OCI-LY1 (cell line): ENCODE measurements around the gene CDH20.

Source experiments
- H2AFZ ChIP-seq: fragments of 200-600 bp; sonication (generic), shearing (Covaris generic); 2 replicates; pipeline ENCODE4 v1.6.0; 2014; ENCODE audit warnings: antibody characterized with exemption, mild to moderate bottlenecking, low read length
- H3F3A ChIP-seq: fragments of 200-600 bp; sonication (generic), shearing (Covaris generic); 2 replicates; pipeline ENCODE4 v1.6.0; 2014; ENCODE audit warnings: mild to moderate bottlenecking, antibody characterized with exemption, low read length, moderate library complexity; ENCODE audit not compliant: insufficient read depth
- H3K27ac ChIP-seq: fragments of 200-600 bp; sonication (generic); 2 replicates; pipeline ENCODE4 v1.5.1; 2014; ENCODE audit warnings: low read length, mixed run types, mild to moderate bottlenecking, low read depth; ENCODE audit not compliant: poor library complexity, severe bottlenecking
- H3K27me3 ChIP-seq: fragments of 200-600 bp; sonication (generic); 2 replicates; pipeline ENCODE4 v1.6.0; 2014; ENCODE audit warnings: antibody characterized with exemption, mild to moderate bottlenecking, low read length, moderate library complexity; ENCODE audit not compliant: insufficient read depth
- H3K36me3 ChIP-seq: fragments of 200-600 bp; sonication (generic); 2 replicates; pipeline ENCODE4 v1.6.1; 2014; ENCODE audit warnings: mild to moderate bottlenecking, antibody characterized with exemption, low read length, moderate library complexity, mixed read lengths; ENCODE audit not compliant: insufficient read depth
- H3K4me1 ChIP-seq: fragments of 200-600 bp; sonication (generic); 2 replicates; pipeline ENCODE4 v1.5.1; 2014; ENCODE audit warnings: mild to moderate bottlenecking, low read length, moderate library complexity; ENCODE audit not compliant: insufficient read depth, severe bottlenecking
- H3K4me2 ChIP-seq: fragments of 200-600 bp; sonication (generic), shearing (Covaris generic); 2 replicates; pipeline ENCODE4 v1.6.1; 2014; ENCODE audit warnings: low read length
- H3K4me3 ChIP-seq: fragments of 200-600 bp; sonication (generic); 2 replicates; pipeline ENCODE4 v1.5.1; 2014; ENCODE audit warnings: low read length, low read depth, mild to moderate bottlenecking, mixed read lengths; ENCODE audit not compliant: poor library complexity, severe bottlenecking
- H3K79me2 ChIP-seq: fragments of 200-600 bp; shearing (Covaris generic); 2 replicates; pipeline ENCODE4 v1.6.1; 2016; ENCODE audit warnings: mixed run types, low read length, mixed read lengths; ENCODE audit not compliant: insufficient read depth
- H3K9ac ChIP-seq: fragments of 200-600 bp; sonication (generic), shearing (Covaris generic); 2 replicates; pipeline ENCODE4 v1.6.1; 2014; ENCODE audit warnings: mild to moderate bottlenecking, low read length, mixed read lengths
- H3K9me2 ChIP-seq: fragments of 200-600 bp; sonication (generic), shearing (Covaris generic); 2 replicates; pipeline ENCODE4 v1.6.1; 2014; ENCODE audit warnings: low read depth, mild to moderate bottlenecking, low read length, mixed read lengths
- H3K9me3 ChIP-seq: fragments of 200-600 bp; shearing (Covaris generic); 2 replicates; pipeline ENCODE4 v1.6.1; 2014; ENCODE audit warnings: low read length, mixed read lengths
- H4K20me1 ChIP-seq: fragments of 200-600 bp; sonication (generic), shearing (Covaris generic); 2 replicates; pipeline ENCODE4 v1.6.0; 2016; ENCODE audit warnings: mild to moderate bottlenecking, low read length; ENCODE audit not compliant: insufficient read depth
- EZH2 ChIP-seq: fragments of 200-600 bp; sonication (generic), shearing (Covaris generic); IDR thresholded peaks from 2 replicates; pipeline ENCODE4 v1.8.0; 2017; ENCODE audit warnings: borderline replicate concordance, mixed run types, mild to moderate bottlenecking, antibody characterized with exemption, low read length, moderate library complexity, mixed read lengths
- TF ChIP-seq, protein P1 (sequence below): fragments of 200-600 bp; sonication (generic), shearing (Covaris generic); IDR thresholded peaks from 2 replicates; pipeline ENCODE4 v1.5.1; 2017; ENCODE audit warnings: mild to moderate bottlenecking, antibody characterized with exemption, low read length, moderate library complexity, mixed read lengths

The CDH20 gene

DNA sequence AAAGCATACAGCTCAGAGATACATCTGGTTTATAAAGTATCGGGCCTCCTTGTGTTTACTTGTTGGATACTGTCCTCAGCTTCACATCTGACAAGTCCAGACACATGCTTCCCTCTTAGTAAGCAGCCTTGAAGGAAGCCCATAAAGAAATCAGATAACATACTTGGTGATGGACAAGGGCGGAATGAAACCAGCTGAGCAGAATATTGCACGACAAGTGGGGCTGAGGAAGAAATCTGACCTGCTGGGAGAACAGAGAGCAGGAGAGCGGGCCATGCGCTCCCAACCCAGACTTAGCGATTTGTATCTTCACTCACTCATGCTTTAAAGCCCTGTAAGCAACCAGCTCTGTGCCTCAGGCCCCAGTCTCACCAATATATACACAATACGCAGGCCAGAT lies 208.4 kb downstream of the CDH20 start:
- no peaks in the 10 kb centered on the region for H3K9me3 ChIP-seq
- no peak overlapping the region for H3K27ac ChIP-seq
- H3K4me3 ChIP-seq = no peak overlapping the region
- no peaks in the 10 kb centered on the region for H3K79me2 ChIP-seq
- H3K9ac ChIP-seq = no peak overlapping the region
- H3K36me3 ChIP-seq = no peaks in the 10 kb centered on the region
- H3F3A ChIP-seq = no peaks in the 10 kb centered on the region
- H3K4me2 ChIP-seq = no peak overlapping the region
- H2AFZ ChIP-seq = no peak overlapping the region
- H4K20me1 ChIP-seq = no peaks in the 10 kb centered on the region
- no peaks in the 10 kb centered on the region for H3K27me3 ChIP-seq
- H3K4me1 ChIP-seq = no peaks in the 10 kb centered on the region
- H3K9me2 ChIP-seq = no peaks in the 10 kb centered on the region
- no peak for TF ChIP-seq EZH2
- TF ChIP-seq, protein P1, sequence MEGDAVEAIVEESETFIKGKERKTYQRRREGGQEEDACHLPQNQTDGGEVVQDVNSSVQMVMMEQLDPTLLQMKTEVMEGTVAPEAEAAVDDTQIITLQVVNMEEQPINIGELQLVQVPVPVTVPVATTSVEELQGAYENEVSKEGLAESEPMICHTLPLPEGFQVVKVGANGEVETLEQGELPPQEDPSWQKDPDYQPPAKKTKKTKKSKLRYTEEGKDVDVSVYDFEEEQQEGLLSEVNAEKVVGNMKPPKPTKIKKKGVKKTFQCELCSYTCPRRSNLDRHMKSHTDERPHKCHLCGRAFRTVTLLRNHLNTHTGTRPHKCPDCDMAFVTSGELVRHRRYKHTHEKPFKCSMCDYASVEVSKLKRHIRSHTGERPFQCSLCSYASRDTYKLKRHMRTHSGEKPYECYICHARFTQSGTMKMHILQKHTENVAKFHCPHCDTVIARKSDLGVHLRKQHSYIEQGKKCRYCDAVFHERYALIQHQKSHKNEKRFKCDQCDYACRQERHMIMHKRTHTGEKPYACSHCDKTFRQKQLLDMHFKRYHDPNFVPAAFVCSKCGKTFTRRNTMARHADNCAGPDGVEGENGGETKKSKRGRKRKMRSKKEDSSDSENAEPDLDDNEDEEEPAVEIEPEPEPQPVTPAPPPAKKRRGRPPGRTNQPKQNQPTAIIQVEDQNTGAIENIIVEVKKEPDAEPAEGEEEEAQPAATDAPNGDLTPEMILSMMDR = no peak

DNA sequence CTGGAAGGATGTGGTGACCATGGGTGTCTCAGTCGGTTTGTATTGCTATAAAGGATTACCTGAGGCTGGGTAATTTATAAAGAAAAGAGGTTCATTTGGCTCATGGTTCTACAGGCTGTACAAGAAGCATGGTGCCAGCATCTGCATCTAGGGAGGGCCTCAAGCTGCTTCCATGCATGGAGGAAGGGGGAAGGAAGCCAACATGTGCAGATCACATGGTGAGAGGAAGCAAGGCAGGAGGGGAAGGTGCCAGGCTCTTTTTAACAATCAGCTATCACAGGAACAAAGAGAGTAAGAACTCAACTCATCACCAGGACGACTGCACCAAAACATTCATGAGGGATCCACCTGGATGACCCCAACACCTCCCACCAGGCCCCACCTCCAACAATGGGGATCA lies 209.4 kb downstream of the CDH20 start:
- H3K4me3 ChIP-seq = no peak overlapping the region
- TF ChIP-seq, protein P1 = no peak
- no peak for TF ChIP-seq EZH2
- H3K4me2 ChIP-seq = no peak overlapping the region
- H3K9me2 ChIP-seq = no peaks in the 10 kb centered on the region
- H4K20me1 ChIP-seq = no peaks in the 10 kb centered on the region
- no peaks in the 10 kb centered on the region for H3K27me3 ChIP-seq
- no peaks in the 10 kb centered on the region for H3K9me3 ChIP-seq
- no peaks in the 10 kb centered on the region for H3K36me3 ChIP-seq
- H3F3A ChIP-seq = no peaks in the 10 kb centered on the region
- H3K27ac ChIP-seq = no peak overlapping the region
- H2AFZ ChIP-seq = no peak overlapping the region
- no peaks in the 10 kb centered on the region for H3K79me2 ChIP-seq
- no peaks in the 10 kb centered on the region for H3K4me1 ChIP-seq
- no peak overlapping the region for H3K9ac ChIP-seq

DNA sequence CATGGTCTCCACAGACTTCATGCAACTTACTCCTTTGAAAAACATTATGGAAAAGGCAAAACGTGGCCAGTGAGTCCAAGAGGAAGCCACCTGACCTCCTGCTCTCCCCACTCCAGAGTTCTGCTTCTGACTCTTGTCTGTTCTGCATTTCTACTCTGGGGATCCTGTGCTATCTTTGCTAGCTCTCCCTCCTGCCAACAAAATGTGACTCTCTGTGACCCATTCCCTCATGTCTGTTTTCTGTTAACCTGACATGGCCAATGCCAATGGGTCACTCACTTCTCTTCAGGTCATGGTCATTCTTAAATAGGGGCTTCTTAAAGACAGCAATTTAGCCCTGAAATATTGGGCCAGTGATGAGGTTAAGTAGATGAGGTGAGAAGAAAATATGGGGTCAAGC lies 210.3 kb downstream of the CDH20 start:
- no peak for TF ChIP-seq EZH2
- TF ChIP-seq, protein P1 = no peak
- Histone ChIP-seq H3K79me2 (no peaks in the 10 kb centered on the region), H3K27me3 (no peaks in the 10 kb centered on the region), H3K9me2 (no peaks in the 10 kb centered on the region), H3K36me3 (no peaks in the 10 kb centered on the region), H3K4me3 (no peak overlapping the region), H2AFZ (no peak overlapping the region), H3K9ac (no peak overlapping the region), H3K4me1 (no peaks in the 10 kb centered on the region), H3K4me2 (no peak overlapping the region), H3F3A (no peaks in the 10 kb centered on the region), H3K27ac (no peak overlapping the region), H4K20me1 (no peaks in the 10 kb centered on the region), H3K9me3 (no peaks in the 10 kb centered on the region)
